PC-3 (cell line): ENCODE measurements around the gene HSPA6. TPM values are rescaled to one million over a fixed set of nuclear protein-coding genes. Genes with fewer than 3 reads are reported as not detected.
"Not testable (repeated sequence)": the region's sequence is repeated elsewhere in the genome, so short reads cannot be mapped to it uniquely, and the experiment has no call there.

Source experiments
- ATAC-seq: fragments of 200-7000 bp; cut with Tn5 transposase; 2 replicates; pipeline ENCODE4 v1.9.1; 2020; ENCODE audit warnings: mild to moderate bottlenecking, moderate library complexity
- BruUV-seq: library from RNA; stranded (reverse); fragments of 400-500 nt; replicated peaks from 2 replicates; lab custom pipeline; 2021; lab: Mats Ljungman, UMichigan
- CTCF ChIA-PET: fragments of 300-600 bp; sonication (Branson Sonifier 250); formaldehyde crosslinking; loops from one replicate; lab custom pipeline; 2022; ENCODE audit warnings: antibody characterized with exemption; lab: Charles Lee
- POLR2A ChIA-PET: fragments of 300-600 bp; sonication (Branson Sonifier 250); formaldehyde crosslinking; loops from one replicate; lab custom pipeline; 2022; ENCODE audit warnings: antibody characterized with exemption; ENCODE audit not compliant: unreplicated experiment; lab: Charles Lee
- DNase-seq: peaks from one replicate; pipeline ENCODE4 v3.0.0-alpha.2; 2015
- H2AFZ ChIP-seq: fragments of 300-600 bp; sonication (generic); 2 replicates; pipeline ENCODE4 v1.6.0; 2016; ENCODE audit warnings: antibody characterized with exemption, low read length
- H3F3A ChIP-seq: fragments of 300-600 bp; sonication (generic); one replicate; pipeline ENCODE4 v1.6.0; 2017; ENCODE audit warnings: antibody characterized with exemption, low read length, control low read depth, mild to moderate bottlenecking; ENCODE audit not compliant: unreplicated experiment
- H3K27ac ChIP-seq: fragments of 300-600 bp; sonication (generic); 2 replicates; pipeline ENCODE4 v1.5.1; 2016; ENCODE audit warnings: mild to moderate bottlenecking, low read length
- H3K27me3 ChIP-seq: fragments of 300-600 bp; sonication (generic); 2 replicates; pipeline ENCODE4 v1.6.1; 2016; ENCODE audit warnings: low read length, mixed read lengths
- H3K36me3 ChIP-seq: fragments of 300-600 bp; sonication (generic); 2 replicates; pipeline ENCODE4 v1.6.1; 2016; ENCODE audit warnings: low read depth, mixed run types, low read length, mixed read lengths
- H3K4me1 ChIP-seq: fragments of 300-600 bp; sonication (generic); 2 replicates; pipeline ENCODE4 v1.5.1; 2016; ENCODE audit warnings: low read length; ENCODE audit not compliant: insufficient read depth
- H3K4me2 ChIP-seq: fragments of 300-600 bp; sonication (generic); 2 replicates; pipeline ENCODE4 v1.6.0; 2016; ENCODE audit warnings: low read length
- H3K4me3 ChIP-seq: fragments of 300-600 bp; sonication (generic); 2 replicates; pipeline ENCODE4 v1.5.1; 2016; ENCODE audit warnings: mild to moderate bottlenecking, low read length, mixed read lengths
- H3K79me2 ChIP-seq: fragments of 300-600 bp; sonication (generic); 2 replicates; pipeline ENCODE4 v1.6.1; 2017; ENCODE audit warnings: low read length, mixed read lengths
- H3K9ac ChIP-seq: fragments of 300-600 bp; sonication (generic); 2 replicates; pipeline ENCODE4 v1.6.0; 2016; ENCODE audit warnings: mild to moderate bottlenecking, low read length
- H3K9me2 ChIP-seq: fragments of 300-600 bp; sonication (generic); replicated peaks from 2 replicates; pipeline ENCODE4 v1.6.1; 2016; ENCODE audit warnings: mixed run types, low read length, mixed read lengths
- H3K9me3 ChIP-seq: fragments of 300-600 bp; sonication (generic); 2 replicates; pipeline ENCODE4 v1.6.1; 2016; ENCODE audit warnings: low read length, mixed read lengths
- H4K20me1 ChIP-seq: fragments of 300-600 bp; sonication (generic); 2 replicates; pipeline ENCODE4 v1.6.1; 2016; ENCODE audit warnings: low read length, mixed read lengths
- intact Hi-C: fragments of 100-400 bp; cut with micrococcal nuclease; formaldehyde crosslinking; loops from 2 replicates; pipeline ENCODE4 v1.9.0; 2023
- total RNA-seq: library from RNA; depleted of rRNA; stranded (reverse); fragments of >200 nt; gene quantifications from 2 replicates; pipeline ENCODE4 v1.2.3, GENCODE V29; 2014; rRNA removed

Gene HSPA6
- total RNA-seq, 1 experiment from 2014 or later, result 4.3 TPM

DNA sequence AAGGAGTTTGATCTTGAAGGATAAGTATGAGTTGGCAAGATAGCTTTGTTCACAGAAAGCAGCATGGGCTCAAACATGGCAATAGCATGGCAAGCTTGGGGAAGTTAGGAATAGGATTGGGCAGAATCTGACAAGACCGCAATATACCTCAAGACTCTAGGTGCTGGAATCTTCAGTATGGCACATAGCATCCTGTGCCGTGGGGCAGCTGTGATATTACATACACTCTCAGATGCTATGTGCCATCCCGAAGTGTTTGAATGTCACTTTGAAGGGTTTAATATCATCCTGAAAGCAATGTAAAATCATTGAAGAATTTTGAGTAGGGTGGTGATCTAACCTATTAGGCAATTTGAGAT lies 42.2 kb downstream of the HSPA6 start:
- H3K9me2 ChIP-seq, POLR2A ChIA-PET, H3K9ac ChIP-seq, H3K4me1 ChIP-seq, BruUV-seq, CTCF ChIA-PET, DNase-seq, H3K79me2 ChIP-seq, H3K27me3 ChIP-seq, H3K27ac ChIP-seq, H4K20me1 ChIP-seq, H3F3A ChIP-seq, H3K36me3 ChIP-seq, H3K9me3 ChIP-seq: not testable (repeated sequence)
- intact Hi-C loops, result loop anchor here (1.0 to 10.0 kb wide), 3 partner anchors 48 to 175 kb away; no protein-coding TSS in a partner anchor
- Histone ChIP-seq H2AFZ (peak overlapping the region; percentile 73), H3K4me3 (peak overlapping the region; percentile 34; the same call in 1 of the 2 replicates), H3K4me2 (peak overlapping the region; percentile 61)
- peak; percentile 34 for ATAC-seq

DNA sequence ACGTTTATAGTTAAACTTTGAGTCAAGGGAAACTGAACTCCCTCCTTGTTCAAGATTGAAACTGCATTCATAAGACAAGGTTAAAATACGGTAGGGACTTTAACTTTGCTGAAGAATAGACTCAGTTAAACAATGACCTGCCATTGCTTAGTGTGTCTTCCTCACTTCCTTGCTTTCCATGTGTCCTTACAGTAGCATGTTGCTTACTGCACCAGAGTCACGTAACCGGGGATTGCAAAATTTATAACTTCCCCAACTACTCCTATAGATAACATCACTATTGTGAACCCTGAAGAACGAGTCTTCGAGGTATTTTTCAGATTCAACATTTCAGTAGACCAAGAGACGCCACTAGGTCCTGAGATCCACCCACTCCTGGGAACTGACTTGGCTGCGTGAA lies 47.4 kb downstream of the HSPA6 start:
- H4K20me1 ChIP-seq, POLR2A ChIA-PET, H3K4me3 ChIP-seq, H3K27me3 ChIP-seq, H3K4me1 ChIP-seq, DNase-seq, H3K27ac ChIP-seq, intact Hi-C loops, H3F3A ChIP-seq, ATAC-seq, H3K36me3 ChIP-seq, H3K4me2 ChIP-seq, H2AFZ ChIP-seq, H3K79me2 ChIP-seq, H3K9me3 ChIP-seq, H3K9ac ChIP-seq, BruUV-seq, CTCF ChIA-PET, H3K9me2 ChIP-seq: not testable (repeated sequence)

Other genes starting within 250 kb of the HSPA6 start
- gene MPZ, start 214.6 kb upstream of the HSPA6 start, total RNA-seq, result 0.18 TPM in 1 of 2 replicates, not detected in the other
- gene SDHC, start 210.2 kb upstream of the HSPA6 start, total RNA-seq, result 26.1 and 30.1 TPM in 2 replicates
- not detected in 2 replicates for gene CFAP126, start 156.7 kb upstream of the HSPA6 start, total RNA-seq
- gene FCGR2A, start 19.1 kb upstream of the HSPA6 start, total RNA-seq, result 0.73 and 0.98 TPM in 2 replicates
- gene FCGR3A, start 25.3 kb downstream of the HSPA6 start, total RNA-seq, result not detected in 2 replicates
- gene FCGR3B, start 106.6 kb downstream of the HSPA6 start, total RNA-seq, result not detected in 2 replicates
- not detected in 2 replicates for gene FCGR2B, start 138.6 kb downstream of the HSPA6 start, total RNA-seq
- not detected in 2 replicates for gene FCRLA, start 182.7 kb downstream of the HSPA6 start, total RNA-seq
- 10.2 and 12.7 TPM in 2 replicates for gene FCRLB, start 197.0 kb downstream of the HSPA6 start, total RNA-seq
- gene DUSP12, start 225.2 kb downstream of the HSPA6 start, total RNA-seq, result 82.2 and 97.6 TPM in 2 replicates
- 19.2 and 19.7 TPM in 2 replicates for gene ATF6, start 241.8 kb downstream of the HSPA6 start, total RNA-seq